ENCODE data around the gene CCDC182.

Gene CCDC182

GRCh38 chr17:57755480-57756070 is 10.5 kb upstream of the CCDC182 start:
- no peak for DNase-seq

GRCh38 chr17:57752031-57752905 is 7.2 kb upstream of the CCDC182 start:
- peak; percentile 99 for DNase-seq

DNA sequence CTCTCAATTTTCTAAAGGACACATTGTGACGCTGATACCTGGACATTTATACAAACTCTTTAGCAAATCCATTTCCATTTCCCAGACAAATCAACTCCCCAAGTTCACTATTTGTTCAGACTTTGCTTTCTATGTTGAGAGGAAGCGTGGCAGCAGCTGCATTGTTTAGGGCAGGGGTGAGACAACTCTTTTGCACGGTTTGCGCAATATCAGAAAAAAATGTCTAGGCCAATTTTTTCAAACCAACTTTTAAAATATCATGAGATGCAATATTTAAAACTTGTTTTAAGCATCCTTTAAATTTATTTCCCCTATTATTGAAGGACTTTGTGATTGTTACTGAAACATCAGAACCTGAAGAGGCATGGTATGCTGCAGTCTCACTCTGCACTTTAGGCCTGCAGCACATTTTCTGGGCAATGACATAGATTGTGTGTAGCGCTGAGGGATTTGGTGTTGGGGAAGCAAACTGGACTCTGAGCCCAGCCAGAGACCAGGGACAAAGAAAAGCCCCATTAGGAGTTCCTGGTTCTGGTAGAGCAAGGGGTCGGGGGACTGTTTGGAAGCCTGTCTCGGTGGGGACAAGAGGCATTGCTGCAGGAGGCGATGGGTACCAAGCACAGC is 6.4 kb upstream of the CCDC182 start:
- DNase-seq, result no peak

- no peak for DNase-seq
These were observed 5.8 kb upstream of the CCDC182 start for GRCh38 chr17:57750895-57751294.

DNA sequence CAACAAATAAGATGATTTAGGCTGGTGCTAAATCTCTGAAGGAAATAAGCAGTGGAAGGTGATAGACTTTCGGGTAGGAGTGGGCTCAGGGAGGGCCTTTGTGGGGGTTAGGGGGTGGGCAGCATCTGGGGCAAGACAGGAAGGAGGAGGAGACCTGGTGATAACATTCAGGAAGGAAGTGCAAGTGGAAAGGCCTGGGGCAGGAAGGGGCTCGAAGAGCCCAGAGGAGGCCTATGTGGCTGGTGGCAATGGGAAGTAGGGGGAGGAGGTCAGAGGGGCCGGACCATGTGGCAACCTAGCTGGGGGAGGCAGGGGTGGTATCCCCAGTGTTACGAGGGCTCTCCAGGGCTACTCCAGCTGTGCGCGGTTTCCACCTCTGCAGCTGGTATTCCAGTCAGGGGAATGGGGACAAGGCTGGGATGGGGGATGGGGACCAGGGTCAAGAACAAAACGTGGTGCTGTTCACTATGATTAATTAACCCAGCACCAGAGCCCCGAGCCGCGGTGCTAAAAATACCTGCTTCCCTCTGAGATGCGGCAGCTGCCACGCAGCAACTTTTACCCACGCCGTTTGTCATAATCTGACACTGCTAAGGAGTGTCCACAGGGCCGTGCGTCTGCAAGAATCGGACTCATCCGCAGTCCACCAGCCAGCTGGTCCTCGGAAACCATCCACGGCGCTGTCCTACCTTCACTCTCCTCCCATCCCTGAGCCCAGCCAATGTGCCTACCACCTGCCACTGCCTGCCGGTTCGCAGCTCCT is 5.2 kb upstream of the CCDC182 start:
- no peak for DNase-seq

- no peak for DNase-seq
These were observed 4.6 kb upstream of the CCDC182 start for GRCh38 chr17:57749701-57750100.

GRCh38 chr17:57747221-57748017 is 2.3 kb upstream of the CCDC182 start:
- DNase-seq, result no peak

DNA sequence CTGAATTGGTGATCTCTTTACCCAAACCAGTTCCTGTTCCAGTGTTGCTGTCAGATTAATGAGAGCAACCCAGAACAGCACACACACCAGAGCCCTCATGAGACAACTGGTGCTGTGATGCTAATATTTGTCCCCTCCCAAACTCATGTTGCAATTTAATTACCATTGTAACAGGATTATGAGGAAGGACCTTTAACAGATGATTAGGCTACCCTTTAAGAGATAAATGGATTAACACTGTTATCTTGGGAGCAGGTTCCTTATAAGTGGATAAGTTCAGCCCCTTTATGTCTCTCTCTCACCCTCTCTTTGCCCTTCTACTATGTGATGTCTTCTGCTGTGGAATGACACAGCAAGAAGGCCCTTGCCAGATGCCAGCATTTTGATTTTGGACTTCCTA is 1.1 kb upstream of the CCDC182 start:
- no peak for DNase-seq

- DNase-seq, result no peak
These were observed 616 bp downstream of the CCDC182 start for GRCh38 chr17:57744195-57745170.

DNA sequence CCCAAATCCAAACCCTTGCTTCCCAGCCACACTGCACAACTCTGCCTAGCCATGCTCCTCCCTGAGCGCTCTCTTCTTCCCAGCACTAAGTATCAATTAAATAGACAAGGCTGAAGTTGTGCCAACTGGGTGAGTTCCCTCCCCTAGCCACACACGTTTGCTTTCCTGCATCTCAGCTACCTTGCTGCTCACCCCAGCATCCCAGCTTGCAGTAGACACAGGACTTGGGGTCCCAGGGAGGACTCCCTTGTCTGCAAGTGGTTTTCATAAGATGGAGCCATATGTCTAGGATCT is 4.9 kb downstream of the CCDC182 start:
- no peak for DNase-seq

DNA sequence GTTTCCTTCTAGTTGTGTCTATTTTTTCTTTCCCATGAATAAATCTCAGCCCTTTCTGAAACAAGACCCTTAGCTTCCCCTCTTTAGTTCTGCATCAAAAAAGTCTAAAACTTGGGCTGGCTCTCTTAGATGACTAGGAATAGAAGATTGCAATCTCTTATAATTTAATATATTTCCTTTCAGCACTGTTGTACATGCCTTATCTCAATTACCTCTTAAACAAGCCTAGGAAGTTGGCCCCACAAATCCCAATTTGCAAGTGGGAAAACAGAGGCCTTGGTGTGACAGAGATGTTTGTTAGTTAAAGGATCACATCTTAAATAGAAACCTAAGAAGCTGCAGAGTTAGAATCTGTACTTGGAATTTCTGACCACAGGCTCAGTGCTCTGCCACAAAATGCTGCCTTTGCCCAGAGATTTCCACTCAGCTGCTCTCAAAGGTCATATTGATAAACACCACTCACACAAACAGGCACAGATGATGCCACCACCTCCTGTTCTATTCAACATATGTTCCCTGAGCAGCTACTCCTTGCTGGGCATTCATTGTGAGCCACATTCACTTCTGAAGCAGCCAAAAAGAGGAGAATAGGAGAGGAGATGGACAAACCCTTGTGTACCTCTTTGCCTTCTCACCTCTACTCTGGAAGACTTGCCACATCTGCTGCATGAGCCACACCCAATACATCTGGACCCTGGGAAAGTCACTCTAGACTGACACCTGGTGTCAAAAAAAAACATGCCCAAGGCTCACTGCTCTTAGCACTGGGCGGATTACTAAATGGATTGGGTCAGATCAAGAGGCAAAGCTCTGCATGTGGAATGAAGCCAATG is 5.5 kb downstream of the CCDC182 start:
- DNase-seq, result no peak

GRCh38 chr17:57737450-57737849 is 7.6 kb downstream of the CCDC182 start:
- DNase-seq, result no peak

DNA sequence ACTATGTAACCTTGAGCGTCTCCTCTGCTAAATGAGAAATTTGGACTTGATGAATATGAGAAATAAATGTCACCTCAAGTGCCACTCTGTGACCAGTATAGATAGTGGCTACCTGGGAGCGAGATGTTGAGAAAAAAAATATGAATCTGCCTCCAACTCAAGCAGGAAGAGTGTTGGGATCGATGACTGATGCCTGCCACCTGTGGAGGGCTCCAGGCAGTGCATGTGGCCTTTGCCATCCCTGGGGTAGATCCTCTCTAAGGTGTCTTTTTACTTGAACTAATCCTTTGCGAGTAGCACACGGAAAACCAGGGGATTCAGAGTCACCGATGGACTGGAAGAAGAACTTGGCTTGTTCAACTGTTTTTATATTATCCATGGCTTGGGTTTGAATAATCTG is 9.4 kb downstream of the CCDC182 start:
- DNase-seq, result peak; percentile 80

DNA sequence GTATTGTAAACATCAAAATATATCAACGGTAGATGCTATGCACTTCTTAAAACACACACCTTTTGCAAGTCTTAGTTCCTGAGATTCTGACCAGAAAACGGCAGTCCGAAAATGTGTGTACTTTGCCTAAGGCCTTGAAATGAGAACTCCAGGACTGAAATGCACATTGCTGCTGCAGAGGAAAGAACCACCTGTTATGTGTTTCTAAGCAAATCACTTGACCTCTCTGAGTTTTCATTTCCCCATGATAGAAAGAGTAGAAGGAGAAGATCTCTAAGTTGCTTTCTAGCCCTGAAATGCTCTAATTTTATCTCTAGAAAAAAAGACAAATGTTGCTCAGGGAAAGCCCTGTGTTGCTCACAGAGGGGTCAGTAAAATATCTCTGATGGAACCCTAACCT is 9.9 kb downstream of the CCDC182 start:
- DNase-seq, result no peak

DNA sequence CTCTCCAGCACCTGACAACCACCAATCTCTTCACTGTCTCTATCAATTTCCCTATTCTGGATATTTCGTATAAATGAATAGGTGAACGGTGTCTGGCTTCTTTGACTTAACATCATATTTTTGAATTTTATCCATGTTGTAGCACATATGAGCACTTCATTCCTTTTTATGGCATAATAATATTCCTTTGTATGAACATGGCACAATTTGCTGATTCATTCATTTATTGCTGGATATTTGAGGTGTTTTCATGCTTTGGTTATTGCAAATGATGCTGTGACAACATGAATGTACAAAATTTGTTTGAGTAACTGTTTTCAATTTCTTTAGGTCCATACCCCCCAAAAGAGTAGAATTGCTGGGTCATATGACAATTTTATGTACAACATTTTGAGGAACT is 12.0 kb downstream of the CCDC182 start:
- no peak for DNase-seq

GRCh38 chr17:57732062-57732461 is 13.0 kb downstream of the CCDC182 start:
- DNase-seq, result peak; percentile 31

GRCh38 chr17:57730026-57730701 is 14.9 kb downstream of the CCDC182 start:
- peak; percentile 32 for DNase-seq

GRCh38 chr17:57727630-57728175 is 17.4 kb downstream of the CCDC182 start:
- no peak for DNase-seq

DNA sequence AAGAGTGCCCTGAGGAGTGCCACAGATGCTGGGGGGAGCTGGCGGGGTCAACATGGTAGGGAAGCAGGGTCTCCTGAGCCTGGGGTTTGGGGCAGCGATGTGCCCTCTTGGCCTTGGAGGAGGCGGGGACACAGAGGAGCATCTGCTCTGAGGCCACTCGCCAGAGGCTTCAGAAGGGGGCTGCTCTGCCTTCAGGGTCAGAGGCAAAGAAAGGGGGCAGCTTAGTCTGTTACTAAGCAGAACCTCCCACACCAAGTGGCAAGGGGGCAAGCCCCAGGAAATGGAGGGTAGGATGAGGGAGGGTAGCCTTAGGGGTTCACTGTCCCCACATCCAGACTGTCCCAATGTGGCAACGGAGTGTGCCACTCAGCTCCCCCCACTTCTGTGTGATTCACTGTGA is 18.3 kb downstream of the CCDC182 start:
- DNase-seq, result no peak
